Activated CD8-positive, alpha-beta T cell treated with anti-CD3 and anti-CD28 coated beads for 36 hours (primary cell): ENCODE results near the gene SRGAP1. TPM values are rescaled to one million over a fixed set of nuclear protein-coding genes. Genes with fewer than 3 reads are reported as not detected.

Source experiments
- ATAC-seq: fragments of 200-7000 bp; cut with Tn5 transposase; one replicate; pipeline ENCODE4 v1.10.0; 2021; ENCODE audit warnings: mild to moderate bottlenecking, moderate library complexity
- CTCF ChIA-PET: fragments of 350-600 bp; sonication (Branson Sonifier 250); formaldehyde crosslinking; loops from one replicate; lab custom pipeline; 2021; ENCODE audit warnings: antibody characterized with exemption; lab: Charles Lee
- POLR2A ChIA-PET: fragments of 350-600 bp; sonication (Branson Sonifier 250); formaldehyde crosslinking; loops from one replicate; lab custom pipeline; 2021; ENCODE audit warnings: antibody characterized with exemption; lab: Charles Lee
- DNase-seq: peaks from one replicate; pipeline ENCODE4 v3.0.0-alpha.2; 2020
- H3K27ac Mint-ChIP-seq: one replicate; pipeline ENCODE4 v1.8.0; 2021; ENCODE audit warnings: mild to moderate bottlenecking, mixed read lengths
- H3K27me3 Mint-ChIP-seq: one replicate; pipeline ENCODE4 v1.8.0; 2021; ENCODE audit warnings: mixed read lengths
- H3K36me3 Mint-ChIP-seq: one replicate; pipeline ENCODE4 v1.8.0; 2021; ENCODE audit warnings: low read depth, mixed read lengths
- H3K4me1 Mint-ChIP-seq: one replicate; pipeline ENCODE4 v1.8.0; 2021; ENCODE audit warnings: low read depth, mixed read lengths
- H3K4me3 Mint-ChIP-seq: one replicate; pipeline ENCODE4 v1.8.0; 2021; ENCODE audit warnings: mild to moderate bottlenecking, moderate library complexity, mixed read lengths
- H3K9me3 Mint-ChIP-seq: one replicate; pipeline ENCODE4 v1.8.0; 2021; ENCODE audit warnings: mixed read lengths
- CTCF ChIP-seq: fragments of 200-600 bp; IDR thresholded peaks from one replicate; pipeline ENCODE4 v1.8.0; 2022; ENCODE audit warnings: antibody characterized with exemption, mild to moderate bottlenecking
- intact Hi-C: fragments of 100-400 bp; cut with micrococcal nuclease; formaldehyde crosslinking; loops from one replicate; pipeline ENCODE4 v1.10.0; 2022
- total RNA-seq, 2 experiments: library from RNA; stranded (reverse); gene quantifications; one replicate each; pipeline ENCODE4 v1.2.3, GENCODE V29; 2021

SRGAP1 gene
- total RNA-seq, 2 experiments from 2014 or later = 0.02 to 0.07 TPM

- no peaks in the 10 kb centered on the region for H3K9me3 Mint-ChIP-seq
- CTCF ChIA-PET = no interaction called here
- peak; percentile 65 for ATAC-seq
- no peaks in the 10 kb centered on the region for H3K27me3 Mint-ChIP-seq
- peaks cover 4% of the 10 kb centered on the region for H3K36me3 Mint-ChIP-seq
- no peak for TF ChIP-seq CTCF
- intact Hi-C loops = no loop called here
- no peak overlapping the region for H3K4me3 Mint-ChIP-seq
- peak; percentile 2 for DNase-seq
- H3K4me1 Mint-ChIP-seq = peaks cover 4% of the 10 kb centered on the region
- peak overlapping the region; percentile 30 for H3K27ac Mint-ChIP-seq
- POLR2A ChIA-PET = no interaction called here
These were observed 327.9 kb downstream of the SRGAP1 start for GRCh38 chr12:64172143-64172970.

GRCh38 chr12:64173456-64173855 is 329.0 kb downstream of the SRGAP1 start:
- H3K4me3 Mint-ChIP-seq = no peak overlapping the region
- TF ChIP-seq CTCF = no peak
- intact Hi-C loops = no loop called here
- H3K27ac Mint-ChIP-seq = no peak overlapping the region
- peaks cover 2% of the 10 kb centered on the region for H3K36me3 Mint-ChIP-seq
- CTCF ChIA-PET = no interaction called here
- no peaks in the 10 kb centered on the region for H3K9me3 Mint-ChIP-seq
- POLR2A ChIA-PET = no interaction called here
- no peak for ATAC-seq
- peaks cover 4% of the 10 kb centered on the region for H3K4me1 Mint-ChIP-seq
- no peaks in the 10 kb centered on the region for H3K27me3 Mint-ChIP-seq
- no peak for DNase-seq

GRCh38 chr12:64175254-64175945 is 330.9 kb downstream of the SRGAP1 start:
- Mint-ChIP-seq H3K27me3 (no peaks in the 10 kb centered on the region), H3K9me3 (no peaks in the 10 kb centered on the region), H3K4me3 (no peak overlapping the region), H3K36me3 (no peaks in the 10 kb centered on the region), H3K4me1 (peaks cover 4% of the 10 kb centered on the region), H3K27ac (no peak overlapping the region)
- ATAC-seq = no peak
- intact Hi-C loops = no loop called here
- CTCF ChIA-PET = no interaction called here
- no peak for TF ChIP-seq CTCF
- POLR2A ChIA-PET = no interaction called here
- DNase-seq = no peak

GRCh38 chr12:64177001-64177400 is 332.5 kb downstream of the SRGAP1 start:
- Mint-ChIP-seq H3K4me1 (peaks cover 4% of the 10 kb centered on the region), H3K4me3 (no peak overlapping the region), H3K27me3 (no peaks in the 10 kb centered on the region), H3K36me3 (no peaks in the 10 kb centered on the region), H3K27ac (no peak overlapping the region), H3K9me3 (no peaks in the 10 kb centered on the region)
- DNase-seq (no peak), ATAC-seq (no peak)
- POLR2A ChIA-PET = no interaction called here
- intact Hi-C loops = no loop called here
- TF ChIP-seq CTCF = no peak
- CTCF ChIA-PET = no interaction called here

GRCh38 chr12:64178122-64178521 is 333.6 kb downstream of the SRGAP1 start:
- no peak overlapping the region for H3K27ac Mint-ChIP-seq
- no peak for DNase-seq
- peaks cover 2% of the 10 kb centered on the region for H3K4me1 Mint-ChIP-seq
- no peaks in the 10 kb centered on the region for H3K27me3 Mint-ChIP-seq
- intact Hi-C loops = no loop called here
- H3K9me3 Mint-ChIP-seq = no peaks in the 10 kb centered on the region
- no peak overlapping the region for H3K4me3 Mint-ChIP-seq
- no peak for TF ChIP-seq CTCF
- POLR2A ChIA-PET = no interaction called here
- ATAC-seq = no peak
- CTCF ChIA-PET = no interaction called here
- H3K36me3 Mint-ChIP-seq = peaks cover 5% of the 10 kb centered on the region
